ENCODE measurements around the gene LAMC1. TPM values are rescaled to one million over a fixed set of nuclear protein-coding genes. Genes with fewer than 3 reads are reported as not detected.
"Not testable (repeated sequence)": the region's sequence is repeated elsewhere in the genome, so short reads cannot be mapped to it uniquely, and the experiment has no call there.

LAMC1 gene
- total and polyA plus RNA-seq, 2 of the 4 experiments (the other 2 are of a cell fraction): 249 to 394 TPM

DNA sequence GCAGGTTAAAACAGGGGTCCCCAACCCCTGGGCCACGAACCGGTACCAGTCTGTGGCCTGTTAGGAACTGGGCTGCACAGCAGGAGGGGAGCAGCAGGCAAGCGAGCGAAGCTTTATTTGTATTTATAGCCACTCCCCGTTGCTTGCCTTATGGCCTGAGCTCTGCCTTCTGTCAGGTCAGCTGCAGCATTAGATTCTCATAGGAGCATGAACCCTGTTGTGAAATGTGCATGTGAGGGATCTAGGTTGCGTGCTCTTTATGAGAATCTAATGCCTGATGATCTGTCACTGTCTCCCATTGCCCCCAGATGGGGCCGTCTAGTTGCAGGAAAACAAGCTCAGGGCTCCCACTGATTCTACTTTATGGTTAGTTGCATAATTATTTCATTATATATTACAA, 49.4 kb downstream of the LAMC1 start:
- intact Hi-C loops (cut with micrococcal nuclease); H3K4me2 ChIP-seq (ENCODE audit: low read depth, low read length); H2AK5ac ChIP-seq (ENCODE audit: low read depth, low read length); H3K27me3 ChIP-seq (ENCODE audit: control insufficient read depth, insufficient read depth, low read length); H3K56ac ChIP-seq (ENCODE audit: extremely low read depth, insufficient read depth, low read length); in situ Hi-C loops (cut with MboI; ENCODE audit: low sequenced_read_pairs); POLR2A ChIA-PET (ENCODE audit: unreplicated experiment); H2BK20ac ChIP-seq (ENCODE audit: low read depth, low read length); H2AFZ ChIP-seq (replicated peaks; ENCODE audit: low read length, poor library complexity); BruUV-seq (replicated peaks); H3K36me3 ChIP-seq (ENCODE audit: control insufficient read depth, insufficient read depth, low read length); H3K14ac ChIP-seq (replicated peaks; ENCODE audit: low read depth, low read length); H3K9me3 ChIP-seq (ENCODE audit: control insufficient read depth, insufficient read depth, low read length); DNase-seq; H2BK120ac ChIP-seq (ENCODE audit: low read depth, low read length); H2BK15ac ChIP-seq (ENCODE audit: low read depth, low read length); H2BK5ac ChIP-seq (ENCODE audit: low read depth, low read length, poor library complexity, severe bottlenecking); H4K5ac ChIP-seq (ENCODE audit: low read depth, low read length); ATAC-seq (ENCODE audit: low read depth); H3K9ac ChIP-seq (ENCODE audit: low read depth, low read length); H3K18ac ChIP-seq (ENCODE audit: low read depth, low read length); H4K91ac ChIP-seq (ENCODE audit: insufficient read depth, low read depth, low read length); H3K27ac ChIP-seq (ENCODE audit: insufficient read depth, low read length); H3K23ac ChIP-seq (ENCODE audit: low read depth, low read length); H3K4ac ChIP-seq (ENCODE audit: low read depth, low read length); H3K4me3 ChIP-seq (ENCODE audit: insufficient read depth, low read depth, low read length); dilution Hi-C loops (cut with HindIII; ENCODE audit: low sequenced_read_pairs, unreplicated experiment); H2AK9ac ChIP-seq (replicated peaks; ENCODE audit: low read depth, low read length, poor library complexity): not testable (repeated sequence)
- peaks cover 89% of the 10 kb centered on the region for H4K20me1 ChIP-seq (ENCODE audit: insufficient read depth, low read length)
- CTCF ChIA-PET: interaction anchor here (1.0 kb wide), 1 partner anchor 110 kb away, joined by 3 read pairs; no protein-coding TSS in a partner anchor
- H3K79me1 ChIP-seq (ENCODE audit: low read depth in 1 of 2, low read length in 2 of 2): peaks cover 8 to 76% of the 10 kb centered on the region in 2 experiments; a peak in 3 of 4 replicates
- 0 out of 4 replicates have a peak overlapping the region, but pooled peaks of 1 of the 2 experiments have one; percentile 12 for H4K8ac ChIP-seq (ENCODE audit: low read depth in 2 of 2, low read length in 2 of 2)
- 94% methylated on average over 2 of the region's 7 CpGs; no CpG with 5 or more reads in 1 of the 2 experiments for WGBS, 2 experiments (ENCODE audit: extremely low coverage in 2 of 2, insufficient read length in 1 of 2)
- H3K4me1 ChIP-seq (ENCODE audit: control insufficient read depth, insufficient read depth, low read length): peaks cover 25% of the 10 kb centered on the region
- H3K9me1 ChIP-seq (ENCODE audit: insufficient read depth, low read length): peaks cover 25% of the 10 kb centered on the region

Measured in IMR-90 (cell line).